ENCODE data around the gene PACS1.
"Not testable (repeated sequence)": the region's sequence is repeated elsewhere in the genome, so short reads cannot be mapped to it uniquely, and the experiment has no call there.

PACS1 gene

GRCh38 chr11:66077927-66078326 is 7.9 kb downstream of the PACS1 start:
- H3K4me3 ChIP-seq (ENCODE audit: low read depth, low read length), result no peak overlapping the region
- TF ChIP-seq CTCF (IDR thresholded peaks at IDR 0.05; ENCODE audit: low read depth, low read length), result no peak

- H3K4me3 ChIP-seq (ENCODE audit: low read depth, low read length), result not testable (repeated sequence)
Measured at GRCh38 chr11:66078949-66079348, 8.9 kb downstream of the PACS1 start.

- no peak overlapping the region for H3K4me3 ChIP-seq (ENCODE audit: low read depth, low read length)
- TF ChIP-seq CTCF (IDR thresholded peaks at IDR 0.05; ENCODE audit: low read depth, low read length), result no peak
Measured at GRCh38 chr11:66080055-66080817, 10.2 kb downstream of the PACS1 start.

- H3K4me3 ChIP-seq (ENCODE audit: low read depth, low read length), result no peak overlapping the region
- TF ChIP-seq CTCF (IDR thresholded peaks at IDR 0.05; ENCODE audit: low read depth, low read length), result no peak
Measured at GRCh38 chr11:66081505-66081904, 11.4 kb downstream of the PACS1 start.

GRCh38 chr11:66082946-66083698 is 13.1 kb downstream of the PACS1 start:
- no peak overlapping the region for H3K4me3 ChIP-seq (ENCODE audit: low read depth, low read length)
- TF ChIP-seq CTCF (IDR thresholded peaks at IDR 0.05; ENCODE audit: low read depth, low read length), result no peak

GRCh38 chr11:66083767-66084166 is 13.7 kb downstream of the PACS1 start:
- TF ChIP-seq CTCF (IDR thresholded peaks at IDR 0.05; ENCODE audit: low read depth, low read length), result no peak
- H3K4me3 ChIP-seq (ENCODE audit: low read depth, low read length), result no peak overlapping the region

GRCh38 chr11:66084821-66085475 is 14.9 kb downstream of the PACS1 start:
- no peak for TF ChIP-seq CTCF (IDR thresholded peaks at IDR 0.05; ENCODE audit: low read depth, low read length)
- no peak overlapping the region for H3K4me3 ChIP-seq (ENCODE audit: low read depth, low read length)
